HG03469 (cell line): Measurements from ENCODE around the gene MYOZ1.
"Not testable (repeated sequence)": the region's sequence is repeated elsewhere in the genome, so short reads cannot be mapped to it uniquely, and the experiment has no call there.

ENCODE experiments used
- ATAC-seq: cut with Tn5 transposase; IDR thresholded peaks from one replicate; pipeline ENCODE4 v1.9.1; 2021; ENCODE audit warnings: mild to moderate bottlenecking, moderate library complexity, moderate number of reproducible peaks; ENCODE audit not compliant: unreplicated experiment

The MYOZ1 gene

GRCh38 chr10:73647875-73648651 lies 6.8 kb upstream of the MYOZ1 start:
- ATAC-seq = no peak

DNA sequence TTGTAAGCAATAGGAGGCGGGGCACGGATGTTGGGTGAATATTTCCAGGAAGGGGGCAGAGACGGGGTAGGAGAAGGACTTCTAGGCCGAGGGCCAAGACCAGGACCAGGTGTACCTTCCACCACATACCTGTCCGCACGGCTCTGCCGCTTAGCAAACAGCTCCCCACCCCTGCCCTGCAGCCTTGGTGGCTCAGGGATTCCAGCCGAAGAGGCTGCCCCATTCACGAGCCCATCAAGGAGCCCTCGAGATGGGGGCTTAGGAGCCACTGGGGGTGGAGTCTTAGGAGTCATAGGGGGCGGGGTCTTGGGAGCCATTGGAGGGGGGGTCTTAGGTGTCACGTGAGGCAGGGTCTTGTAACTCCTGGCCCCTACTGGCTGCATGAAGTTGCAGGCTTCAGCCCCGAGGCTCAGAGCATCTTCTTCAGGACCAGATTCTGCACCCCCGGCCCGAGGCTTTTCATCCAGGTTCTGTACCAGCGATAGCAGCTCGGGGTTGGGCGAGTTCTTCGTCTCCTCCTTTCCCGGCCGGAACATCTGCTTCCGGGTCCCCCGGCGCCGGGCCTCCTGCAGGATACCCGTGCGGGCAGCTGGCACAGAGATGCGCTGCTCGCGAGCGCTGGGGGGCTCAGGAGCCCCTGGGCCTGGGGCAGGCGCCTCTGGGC lies 6.1 kb upstream of the MYOZ1 start:
- no peak for ATAC-seq

DNA sequence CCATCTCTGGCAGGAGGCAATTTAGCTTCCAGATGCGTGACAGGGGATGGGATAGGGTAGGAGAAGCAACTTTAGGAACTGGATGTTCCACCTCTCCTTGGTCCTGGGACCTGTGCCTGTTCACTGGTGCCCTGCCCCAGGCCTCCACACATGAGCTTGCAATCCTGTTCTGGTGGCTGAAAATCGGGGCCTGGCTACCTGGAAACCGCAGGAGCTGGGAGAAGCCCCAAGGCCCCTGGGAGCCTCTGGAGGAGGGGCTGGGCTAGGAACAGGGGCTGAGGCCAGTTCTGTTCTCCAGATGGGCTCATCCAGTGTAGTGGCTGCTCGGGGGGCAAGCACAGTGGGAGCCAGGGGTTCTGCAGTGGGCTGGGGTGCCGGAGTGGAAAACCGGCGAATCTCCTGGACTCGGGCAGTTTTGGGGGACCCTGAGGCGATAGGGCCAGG lies 5.3 kb upstream of the MYOZ1 start:
- no peak for ATAC-seq

DNA sequence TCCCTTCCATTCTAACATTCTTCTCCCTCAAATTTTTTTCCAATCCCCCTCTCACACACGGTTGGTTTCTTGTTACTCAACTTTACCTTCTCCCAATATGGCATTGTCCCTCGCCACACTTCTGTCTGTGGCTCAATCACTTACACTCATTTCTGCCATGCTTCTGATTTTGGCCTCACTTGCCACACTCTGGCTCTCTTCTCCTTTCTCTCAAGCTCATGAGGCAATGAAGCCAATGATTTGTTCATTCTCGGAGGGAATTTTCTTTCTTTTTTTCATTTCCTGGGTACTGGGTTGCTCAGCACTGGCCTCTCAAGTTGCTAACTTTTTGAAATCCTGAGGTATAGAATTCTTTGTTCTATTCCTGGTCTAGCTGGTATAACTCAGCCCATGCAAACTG lies 4.0 kb upstream of the MYOZ1 start:
- no peak for ATAC-seq

DNA sequence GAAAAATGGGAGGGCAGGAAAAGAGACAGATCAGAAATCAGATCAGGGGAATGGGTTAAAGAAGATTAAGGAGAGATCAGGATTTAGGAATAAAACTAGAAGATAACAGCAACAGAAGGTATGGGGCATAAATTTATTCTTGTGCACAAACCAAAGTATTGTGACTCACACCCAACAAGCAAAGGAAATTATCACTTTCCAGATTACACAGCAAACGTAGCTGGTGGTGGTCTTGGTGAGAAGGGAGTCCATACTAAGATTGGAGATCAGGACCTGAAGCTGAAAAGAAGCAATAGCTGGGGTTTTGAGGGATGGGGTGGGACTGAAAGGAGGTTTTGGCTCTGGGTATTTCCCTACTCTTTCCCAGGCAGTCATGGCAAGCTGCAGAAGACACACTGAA lies 3.5 kb upstream of the MYOZ1 start:
- no peak for ATAC-seq

DNA sequence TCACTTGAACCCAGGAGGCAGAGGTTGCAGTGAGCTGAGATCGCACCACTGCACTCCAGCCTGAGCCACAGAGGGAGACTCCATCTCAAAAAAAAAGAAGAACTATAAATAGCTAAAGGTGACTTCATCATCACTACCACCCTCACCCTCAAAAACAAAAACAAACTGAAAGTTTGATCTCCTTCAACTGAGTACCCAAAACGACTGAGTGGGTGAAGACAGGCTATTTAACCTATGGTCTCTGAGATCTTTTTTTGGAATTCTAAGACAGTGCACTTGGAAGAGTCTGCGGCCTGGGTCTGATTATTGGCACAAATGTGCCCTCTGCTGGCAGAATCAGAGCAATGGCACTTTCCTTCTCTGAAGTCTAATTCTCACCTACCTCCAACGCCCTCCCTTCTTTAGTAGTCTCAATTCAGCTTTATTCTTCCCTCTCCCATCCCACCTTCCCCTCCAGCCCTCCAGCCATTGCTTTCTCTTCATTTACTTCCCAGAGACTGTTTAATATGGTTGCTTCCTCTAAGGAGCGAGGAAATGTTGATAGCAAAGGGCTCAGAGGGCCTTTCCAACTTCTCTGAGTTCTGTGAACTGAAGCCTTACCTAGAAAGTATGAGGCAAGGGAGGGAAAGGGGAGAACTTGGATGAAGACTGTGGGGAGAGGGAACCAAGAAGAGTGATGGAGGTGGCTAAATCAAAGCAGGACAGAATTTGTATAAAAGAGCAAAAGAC lies 2.9 kb upstream of the MYOZ1 start:
- ATAC-seq = no peak

GRCh38 chr10:73643362-73643761 lies 2.1 kb upstream of the MYOZ1 start:
- no peak for ATAC-seq

- no peak for ATAC-seq
Observed at GRCh38 chr10:73639286-73639685, 2.0 kb downstream of the MYOZ1 start.

DNA sequence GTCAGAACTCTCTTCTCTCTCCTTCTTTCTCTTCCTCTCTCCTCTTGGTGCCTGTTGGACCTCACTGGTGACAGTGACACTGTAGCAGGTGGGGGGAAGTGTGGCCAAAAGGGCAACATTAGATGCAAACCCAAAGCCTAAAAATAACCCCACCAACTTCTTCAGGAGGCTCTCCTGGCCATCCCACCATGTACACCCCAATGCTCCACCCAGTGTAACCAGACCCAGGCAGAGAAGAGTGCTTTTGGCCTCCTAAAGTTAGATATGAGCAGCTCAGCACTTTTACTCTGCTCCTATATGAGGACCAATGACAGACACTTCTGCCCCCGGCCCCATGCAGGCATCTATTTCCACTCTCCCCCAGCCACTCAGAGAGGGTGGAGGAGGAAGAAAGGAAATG lies 5.5 kb downstream of the MYOZ1 start:
- no peak for ATAC-seq

GRCh38 chr10:73634421-73634820 lies 6.9 kb downstream of the MYOZ1 start:
- no peak for ATAC-seq

GRCh38 chr10:73629165-73629564 lies 12.1 kb downstream of the MYOZ1 start:
- ATAC-seq = no peak

DNA sequence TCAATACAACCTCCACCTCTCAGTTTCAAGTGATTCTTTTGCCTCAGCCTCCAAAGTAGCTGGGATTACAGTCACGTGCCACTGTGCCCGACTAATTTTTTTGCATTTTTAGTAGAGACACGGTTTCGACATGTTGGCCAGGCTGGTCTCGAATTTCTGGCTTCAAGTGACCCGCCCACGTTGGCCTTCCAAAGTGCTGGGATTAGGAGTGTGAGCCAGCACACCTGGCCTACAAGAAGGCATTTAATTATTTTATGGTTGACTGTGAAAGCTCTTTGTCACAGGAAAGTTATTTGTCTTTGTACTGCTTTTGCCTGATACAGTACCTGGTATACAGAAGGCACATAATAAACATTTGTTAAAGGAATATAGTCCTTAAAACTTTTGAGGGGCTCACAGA lies 12.9 kb downstream of the MYOZ1 start:
- ATAC-seq = no peak

DNA sequence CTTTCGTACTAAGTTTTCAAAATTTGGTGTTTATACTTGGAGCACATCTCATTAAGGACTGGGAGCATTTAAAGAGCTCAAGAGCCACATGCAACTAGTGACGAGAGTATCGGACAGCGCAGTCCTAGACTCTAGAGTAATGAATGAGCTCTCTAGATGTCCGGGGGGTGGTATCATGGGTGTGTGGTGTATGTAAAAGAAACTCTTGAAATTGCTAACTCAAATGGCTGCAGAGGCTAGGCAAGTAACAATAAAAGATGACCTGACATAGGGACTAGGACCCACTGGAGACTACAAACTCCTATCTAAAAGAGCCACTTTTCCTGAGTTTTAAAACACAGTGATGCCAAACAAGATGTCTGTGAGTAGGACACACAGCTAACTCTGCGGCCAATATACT lies 14.0 kb downstream of the MYOZ1 start:
- ATAC-seq = no peak

- ATAC-seq = peak; percentile 93
Observed at GRCh38 chr10:73625884-73626752, 15.2 kb downstream of the MYOZ1 start.

- no peak for ATAC-seq
Observed at GRCh38 chr10:73625004-73625883, 16.0 kb downstream of the MYOZ1 start.

DNA sequence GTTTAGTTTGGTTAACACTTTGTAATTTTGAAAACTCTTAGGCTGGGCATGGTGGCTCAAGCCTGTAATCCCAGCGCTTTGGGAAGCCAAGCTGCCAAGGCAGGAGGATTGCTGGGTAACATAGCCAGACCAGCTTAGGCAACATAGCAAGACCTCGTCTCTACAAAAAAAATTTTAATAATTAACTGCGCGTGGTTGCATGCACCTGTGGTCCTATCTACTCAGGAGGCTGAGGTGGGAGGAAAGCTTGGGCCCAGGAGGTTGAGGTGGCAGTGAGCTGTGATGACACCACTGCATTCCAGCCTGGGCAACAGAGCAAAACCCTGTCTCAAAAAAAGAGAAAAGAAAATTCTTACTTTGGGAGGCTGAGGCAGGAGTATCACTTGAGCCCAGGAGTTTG lies 18.2 kb downstream of the MYOZ1 start:
- ATAC-seq = no peak

GRCh38 chr10:73620974-73621373 lies 20.3 kb downstream of the MYOZ1 start:
- not testable (repeated sequence) for ATAC-seq

GRCh38 chr10:73617143-73617542 lies 24.1 kb downstream of the MYOZ1 start:
- ATAC-seq = not testable (repeated sequence)

DNA sequence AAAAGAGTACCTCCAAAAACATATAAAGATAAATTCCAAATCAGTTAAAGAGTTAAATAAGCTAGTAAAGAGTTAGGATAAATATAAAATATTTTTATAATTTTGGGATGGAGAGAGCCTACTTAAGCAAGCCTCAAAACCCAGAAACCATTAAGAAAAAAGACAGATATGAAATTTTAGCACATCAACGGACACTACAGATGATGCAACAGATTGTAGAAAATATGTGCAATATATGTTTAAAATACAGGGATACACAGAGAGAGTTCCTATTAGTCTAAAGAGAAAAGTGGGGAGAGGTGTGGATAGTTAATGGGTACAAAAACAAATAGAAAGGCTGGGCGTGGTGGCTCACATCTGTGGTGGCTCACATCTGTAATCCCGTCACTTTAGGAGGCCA lies 26.6 kb downstream of the MYOZ1 start:
- ATAC-seq = no peak

DNA sequence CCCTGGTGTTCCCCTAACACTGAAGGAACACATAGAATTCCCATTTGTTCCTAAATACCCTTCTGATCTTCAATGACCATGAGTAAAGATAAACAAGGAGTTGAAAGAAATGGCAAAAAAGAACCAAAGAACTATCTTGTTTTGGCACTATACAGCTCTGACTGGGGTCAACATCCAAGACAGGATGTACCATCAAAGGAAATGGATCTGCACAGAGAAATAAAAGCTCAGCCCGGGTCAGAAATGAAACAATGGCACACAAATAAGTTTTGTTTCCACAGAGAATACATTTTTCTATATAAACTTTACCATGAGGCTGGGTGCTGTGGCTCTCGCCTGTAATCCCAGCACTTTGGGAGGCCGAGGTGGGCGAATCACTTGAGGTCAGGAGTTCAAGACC lies 32.2 kb downstream of the MYOZ1 start:
- no peak for ATAC-seq
